Fibroblast of skin of left biceps (primary cell): ENCODE measurements around the gene TMEM176A.

Experiments used
- DNase-seq, 2 experiments: peaks; one replicate each; pipeline ENCODE4 v3.0.0-alpha.2; 2013; ENCODE audit warnings: low read depth in 2 of 2

The TMEM176A gene

DNA sequence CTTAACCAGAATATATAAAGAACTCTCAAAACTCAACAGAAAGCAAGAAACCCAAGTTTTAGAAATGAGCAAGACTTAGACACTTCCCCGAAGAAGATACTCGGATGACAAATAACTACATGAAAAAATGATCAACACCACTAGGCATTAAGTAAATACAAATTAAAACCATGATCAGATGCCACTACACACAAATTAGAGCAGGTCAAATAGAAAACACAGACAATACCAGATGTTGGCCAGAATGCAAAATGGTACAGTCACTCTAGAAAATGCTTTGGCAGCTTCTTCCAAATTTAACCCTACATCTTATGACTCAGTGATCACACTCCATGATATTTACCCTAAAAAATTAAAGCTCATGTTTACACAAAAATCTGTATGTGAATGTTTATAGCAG lies 18.4 kb downstream of the TMEM176A start:
- no peak for DNase-seq

DNA sequence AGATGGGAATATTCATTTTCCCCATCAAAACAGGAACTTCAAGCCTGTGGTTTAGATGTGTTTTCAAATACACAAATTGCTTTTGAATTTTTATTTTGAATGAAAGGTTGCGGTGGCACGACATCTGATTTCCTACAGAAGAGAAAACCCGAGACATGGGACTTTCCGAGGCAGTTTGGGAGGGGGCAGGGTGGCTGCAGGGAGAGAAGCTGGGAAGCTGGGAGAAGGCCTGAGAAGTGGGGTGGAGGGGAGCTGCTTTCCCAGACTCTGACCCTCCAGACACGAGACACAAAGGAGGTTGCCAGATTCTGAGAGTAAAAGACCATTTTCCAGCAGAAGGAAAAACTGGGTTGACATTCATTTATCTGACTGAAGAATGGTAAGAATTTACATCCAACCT lies 19.6 kb downstream of the TMEM176A start:
- DNase-seq = no peak

DNA sequence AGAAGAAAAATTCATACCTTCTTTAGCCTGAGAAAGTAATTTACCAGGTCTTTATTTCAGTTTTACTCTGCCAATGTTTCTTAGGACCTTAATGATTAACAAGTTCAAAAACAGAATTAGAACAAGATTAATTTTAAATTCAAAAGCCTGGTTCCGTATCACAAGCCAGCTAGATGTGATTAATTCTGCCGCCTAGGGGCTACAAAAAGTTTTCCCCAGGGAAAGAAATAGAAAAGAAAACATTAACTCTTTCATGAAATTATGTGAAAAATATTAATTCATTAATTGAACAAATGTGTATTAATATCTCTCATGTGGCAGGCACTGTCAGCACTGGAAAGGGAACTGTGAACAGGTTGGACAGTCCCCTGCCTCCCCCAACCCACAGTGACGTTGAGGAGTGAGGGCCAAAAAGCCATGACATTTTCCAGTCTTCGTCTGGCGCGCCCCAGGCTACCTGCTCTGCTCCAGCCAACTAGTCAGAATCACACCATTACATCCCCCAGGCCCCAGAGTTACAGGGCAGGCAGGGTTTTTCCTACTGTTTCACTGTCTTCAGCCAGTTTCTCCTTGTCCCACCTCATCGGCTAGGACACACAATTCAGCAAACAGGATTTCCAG lies 20.1 kb downstream of the TMEM176A start:
- DNase-seq = no peak

DNA sequence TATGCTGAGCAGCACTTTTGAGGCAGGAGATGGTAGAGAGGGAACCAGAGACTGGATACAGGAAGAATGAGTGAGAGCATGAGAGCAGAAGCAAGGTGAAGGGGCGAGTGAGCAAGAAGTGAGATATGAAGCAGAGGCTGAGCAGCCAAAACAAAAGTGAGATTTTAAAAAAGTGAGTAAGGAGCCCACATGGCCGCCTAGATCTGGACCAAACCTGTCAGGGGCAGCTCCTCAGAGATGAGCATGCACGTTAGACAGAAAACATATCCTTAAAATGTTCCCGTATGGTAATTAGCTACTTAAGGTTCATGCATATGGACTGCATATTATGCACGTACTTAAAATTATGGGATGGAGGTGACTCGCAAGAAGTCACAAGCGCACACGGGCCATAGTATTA lies 22.5 kb downstream of the TMEM176A start:
- no peak for DNase-seq

DNA sequence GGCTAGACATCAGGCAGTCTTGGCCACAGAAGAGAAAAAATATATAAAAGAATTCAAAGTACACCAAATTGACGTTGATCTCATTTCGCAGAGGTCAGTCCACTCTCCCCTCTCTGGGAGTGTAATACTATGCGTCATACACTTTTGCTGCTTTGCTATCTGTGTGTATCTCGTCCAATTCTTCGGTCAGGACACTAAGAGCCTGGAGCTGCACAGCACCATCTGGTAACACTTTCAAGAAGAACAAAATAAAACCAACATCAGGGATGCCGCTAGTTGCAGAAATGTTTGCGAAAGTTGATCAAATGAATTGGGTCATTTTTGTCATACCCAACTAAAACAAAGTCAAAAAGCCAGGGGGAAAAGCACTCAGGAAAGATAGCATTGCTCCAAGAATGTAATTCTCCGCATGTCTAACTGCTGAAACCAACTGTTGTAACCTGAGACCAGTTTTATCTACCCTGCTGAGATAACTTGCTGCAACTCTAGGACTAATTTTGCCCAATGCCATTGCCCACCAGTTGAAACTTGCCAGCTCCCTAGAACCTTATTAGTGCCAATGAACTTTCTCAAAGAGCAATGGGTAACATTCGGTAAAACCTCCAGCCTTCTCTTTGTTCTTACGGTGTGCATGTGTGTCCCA lies 23.0 kb downstream of the TMEM176A start:
- no peak for DNase-seq

DNA sequence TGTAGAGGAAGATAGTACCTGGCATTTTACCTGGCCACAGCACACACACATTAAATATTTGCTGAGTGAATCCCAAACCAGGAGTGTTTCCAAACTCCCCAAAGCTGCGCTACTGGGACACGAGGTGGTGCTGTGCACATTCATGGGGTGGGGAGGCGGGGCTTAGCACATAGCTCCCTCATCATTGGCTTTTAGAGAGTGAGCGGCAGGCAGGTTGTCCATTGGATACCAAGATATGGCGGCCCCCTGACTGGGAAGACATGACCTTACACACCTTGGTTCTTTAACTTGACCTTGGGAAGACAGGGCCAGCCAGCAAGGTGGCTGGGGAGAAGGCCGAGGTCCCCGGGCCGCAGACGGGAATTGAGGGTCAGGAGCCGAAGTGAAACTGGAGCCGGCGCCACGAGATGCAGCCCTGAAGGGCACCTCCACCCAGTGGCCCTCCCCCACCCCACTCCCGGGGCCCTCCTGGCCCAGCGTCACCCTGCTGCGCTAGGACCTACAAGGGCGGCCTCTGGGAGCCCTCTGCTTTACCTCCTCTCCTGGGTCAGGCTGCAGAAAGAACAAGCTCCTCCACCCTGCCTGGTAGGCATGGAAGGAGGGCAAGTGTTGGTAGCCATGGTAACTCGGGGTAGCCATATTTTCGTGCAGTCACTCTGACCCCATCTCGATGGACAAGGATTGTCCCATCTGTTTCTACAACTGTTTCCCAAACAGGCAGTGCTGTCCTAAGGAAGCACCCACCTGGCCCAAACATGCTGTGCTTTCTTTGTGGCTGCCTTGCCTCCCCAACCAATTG lies 24.0 kb downstream of the TMEM176A start:
- DNase-seq = no peak

DNA sequence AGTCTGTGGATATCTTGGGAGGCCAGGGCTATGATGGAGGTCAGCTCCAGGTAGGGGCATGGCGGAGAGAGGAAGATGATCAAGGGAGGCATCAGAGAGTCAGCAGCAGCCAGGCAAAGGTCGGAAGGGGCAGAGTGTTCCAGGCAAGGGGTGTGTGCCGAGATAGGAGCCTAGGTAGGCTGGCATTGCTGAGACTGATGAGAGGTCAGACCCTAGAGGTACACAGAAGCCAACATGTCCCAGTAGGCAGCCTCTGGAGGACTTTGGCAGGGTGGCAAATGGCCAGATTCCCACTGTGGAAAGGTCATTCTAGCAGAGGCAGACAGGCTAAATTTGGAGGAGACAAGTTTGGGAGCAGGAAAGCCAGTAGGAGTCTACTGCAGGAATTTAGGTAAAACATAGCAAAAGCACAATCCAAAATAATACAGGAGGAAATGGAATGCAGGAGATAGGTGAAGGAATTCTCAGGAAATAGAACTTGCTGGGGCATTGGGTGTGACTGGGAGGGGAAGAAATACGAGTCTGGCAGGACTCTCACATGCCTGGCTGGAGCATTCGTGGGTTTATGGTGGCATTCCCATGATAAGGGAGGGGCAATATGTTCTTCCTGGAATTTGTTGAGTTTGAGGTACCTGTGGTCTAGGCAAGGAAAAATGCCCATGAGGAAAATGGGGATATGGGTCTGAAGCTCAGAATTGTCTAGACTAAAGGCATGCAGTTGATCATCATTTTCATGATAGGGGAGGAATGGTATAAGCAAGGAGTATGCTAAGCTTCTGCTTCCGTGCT lies 25.7 kb downstream of the TMEM176A start:
- no peak for DNase-seq

DNA sequence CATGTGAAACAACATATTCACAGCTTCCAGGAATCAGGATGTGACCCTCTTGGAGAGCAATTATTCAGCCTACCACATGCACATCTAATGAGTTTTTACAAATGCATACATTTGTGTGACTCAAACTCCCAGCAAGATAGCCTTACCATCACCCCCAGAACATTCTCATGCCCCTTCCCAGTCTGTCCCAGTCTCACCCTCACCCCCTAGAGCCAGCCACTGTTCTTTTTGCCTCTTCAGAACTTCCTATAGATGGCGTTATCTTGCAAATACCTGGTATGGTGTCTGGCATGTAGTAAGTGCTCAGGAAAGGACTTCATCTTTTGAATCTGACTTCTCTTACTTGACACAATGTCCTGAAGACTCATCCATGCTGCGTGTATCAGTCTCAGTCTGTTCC lies 27.8 kb downstream of the TMEM176A start:
- DNase-seq = no peak

DNA sequence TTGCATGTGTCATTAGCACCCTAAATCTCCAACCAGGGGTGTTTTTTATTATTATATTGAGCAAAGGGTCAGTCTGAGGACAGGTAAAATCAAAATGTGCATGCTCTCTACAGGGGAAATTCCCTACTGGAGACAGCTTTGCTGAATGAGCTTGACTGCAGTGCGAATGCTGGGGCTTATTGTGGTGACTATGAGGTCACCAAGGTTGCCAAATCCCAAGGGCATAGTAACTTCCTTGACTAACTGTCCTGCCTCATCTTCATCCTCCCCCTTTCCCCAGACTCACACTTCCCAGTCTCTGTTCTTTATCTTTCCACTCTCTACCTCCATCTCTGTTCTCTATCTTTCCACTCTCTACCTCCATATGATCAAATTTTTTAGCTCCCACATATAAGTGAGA lies 28.9 kb downstream of the TMEM176A start:
- no peak for DNase-seq

DNA sequence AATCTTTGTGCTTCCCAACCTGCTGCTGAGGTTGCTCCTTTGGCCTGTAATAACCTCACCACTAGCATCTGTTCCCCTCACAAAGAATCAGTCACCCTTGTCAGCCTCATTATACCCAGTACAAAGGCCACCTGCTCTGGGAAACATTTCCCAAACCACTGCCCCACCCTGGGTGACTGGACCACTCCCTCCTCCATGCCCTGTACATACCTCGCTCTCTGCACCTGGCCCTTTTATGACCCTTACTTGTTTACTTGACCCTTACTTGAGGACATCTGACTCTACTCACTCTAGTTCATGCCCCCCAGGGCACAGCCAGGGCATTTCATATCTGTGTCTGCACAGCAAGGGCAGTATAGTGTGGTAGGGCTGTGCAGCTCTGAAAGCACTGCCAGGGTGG lies 30.4 kb downstream of the TMEM176A start:
- no peak for DNase-seq

DNA sequence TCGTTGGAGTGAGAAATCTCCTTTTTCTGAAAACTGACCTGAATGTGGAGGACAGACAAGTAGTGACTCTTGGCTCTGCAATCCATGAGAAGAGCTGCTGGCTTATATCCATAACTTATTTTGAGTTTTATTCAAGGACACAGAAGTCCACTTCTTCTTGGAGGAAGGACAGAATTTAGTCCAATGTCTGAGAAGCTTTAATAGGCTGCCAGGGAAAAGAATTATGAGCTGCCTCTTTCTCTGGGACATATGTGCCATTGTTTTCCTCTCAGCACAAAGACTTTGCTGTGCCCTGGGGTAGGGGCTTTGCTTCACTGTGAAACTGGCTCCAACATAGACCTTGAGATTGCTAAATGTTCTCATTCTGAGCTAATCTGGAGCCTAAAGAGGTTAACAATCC lies 31.3 kb downstream of the TMEM176A start:
- DNase-seq = no peak

DNA sequence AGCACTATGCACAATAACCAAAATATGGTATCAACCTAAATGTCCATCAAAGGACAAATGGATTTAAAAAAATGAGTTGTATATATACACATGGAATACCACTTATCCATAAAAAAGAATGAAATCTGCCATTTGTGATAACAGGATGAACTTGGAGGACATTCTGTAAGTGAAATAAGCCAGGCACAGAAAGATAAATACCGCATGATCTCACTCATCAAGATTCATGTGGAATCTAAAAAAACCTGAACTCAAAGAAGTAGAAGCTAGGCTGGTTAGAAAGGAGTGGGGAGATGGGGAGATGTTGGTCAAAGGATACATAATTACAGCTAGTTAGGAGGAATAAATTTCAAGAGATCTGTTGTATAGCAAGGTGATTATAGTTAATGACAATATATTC lies 34.5 kb downstream of the TMEM176A start:
- no peak for DNase-seq

DNA sequence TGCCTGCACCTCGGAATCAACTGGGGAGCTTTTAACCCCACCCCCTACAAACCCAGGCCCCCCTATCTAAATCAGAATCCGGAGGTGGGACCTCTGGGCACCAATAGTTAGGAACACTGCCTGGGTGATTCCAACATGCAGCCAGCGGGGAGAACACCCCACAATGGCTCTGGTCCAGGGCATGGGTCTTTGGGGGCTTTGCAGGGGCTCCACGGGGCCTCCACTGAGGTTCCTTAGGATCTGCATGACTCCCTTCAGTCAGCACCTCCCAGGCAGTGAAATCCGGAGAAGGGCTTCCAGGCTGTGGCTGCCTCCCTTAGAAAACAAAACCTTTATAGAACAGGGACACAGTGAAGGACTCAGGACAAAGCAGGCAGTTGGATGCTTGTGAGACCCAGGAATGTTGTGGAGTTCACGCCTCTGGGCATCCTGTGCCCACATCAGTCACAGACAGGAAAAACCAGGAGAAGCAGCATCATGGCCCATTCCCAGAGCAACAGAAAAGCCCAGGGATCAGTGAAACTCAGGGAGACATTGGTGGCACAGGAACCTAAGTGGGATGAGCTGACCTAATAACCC lies 35.2 kb downstream of the TMEM176A start:
- DNase-seq = no peak

DNA sequence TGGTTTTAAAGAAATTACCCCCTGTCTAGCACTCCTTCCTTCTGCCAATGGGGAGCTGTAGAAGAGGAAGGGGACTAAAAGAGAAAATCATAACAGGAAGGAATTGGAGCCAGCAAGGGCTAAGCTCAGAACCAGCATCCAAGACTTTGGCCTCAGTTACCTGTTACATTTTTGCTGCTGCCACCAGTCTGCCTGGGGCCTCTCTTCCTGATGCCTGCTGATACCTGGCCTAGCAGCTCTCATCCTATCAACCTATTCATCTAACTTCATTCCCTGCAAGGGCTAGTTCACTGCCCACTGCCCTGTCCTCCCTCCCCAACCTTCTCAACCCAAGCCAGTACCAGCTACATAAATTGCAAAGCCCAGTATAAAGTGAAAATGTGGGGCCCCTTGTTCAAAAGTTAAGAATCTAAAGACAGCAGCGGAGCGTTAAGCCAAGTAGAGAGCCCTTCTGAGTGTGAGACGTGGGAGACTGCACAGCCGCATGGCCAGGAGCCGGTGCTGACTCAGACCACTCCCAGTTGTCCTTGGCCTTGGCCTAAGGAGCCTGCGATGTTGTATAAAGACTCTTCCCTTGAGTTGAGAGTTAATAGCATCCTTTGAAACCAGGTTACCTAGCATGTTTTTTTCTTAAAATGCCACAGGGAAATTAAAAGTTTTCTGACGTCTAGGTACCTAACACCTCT lies 38.5 kb downstream of the TMEM176A start:
- no peak for DNase-seq

DNA sequence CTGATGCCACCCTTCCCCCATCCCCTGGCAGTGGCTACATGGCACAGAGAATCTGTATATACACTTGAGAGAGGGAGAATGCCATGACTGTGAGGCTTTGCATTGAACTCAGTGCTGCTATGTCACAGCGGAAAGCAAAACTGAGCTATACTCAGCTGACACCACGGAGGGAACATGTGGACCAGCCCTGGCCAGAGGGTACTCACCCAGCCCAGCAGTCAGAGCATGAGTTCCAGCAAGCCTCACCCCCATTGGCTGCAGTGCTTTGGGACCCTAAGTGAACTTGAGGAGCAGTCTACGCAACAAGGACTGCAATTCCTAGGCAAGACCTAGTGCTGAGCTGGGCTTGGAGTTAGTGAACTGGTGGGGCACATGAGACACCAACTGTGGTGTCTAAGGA lies 41.4 kb downstream of the TMEM176A start:
- DNase-seq = no peak

DNA sequence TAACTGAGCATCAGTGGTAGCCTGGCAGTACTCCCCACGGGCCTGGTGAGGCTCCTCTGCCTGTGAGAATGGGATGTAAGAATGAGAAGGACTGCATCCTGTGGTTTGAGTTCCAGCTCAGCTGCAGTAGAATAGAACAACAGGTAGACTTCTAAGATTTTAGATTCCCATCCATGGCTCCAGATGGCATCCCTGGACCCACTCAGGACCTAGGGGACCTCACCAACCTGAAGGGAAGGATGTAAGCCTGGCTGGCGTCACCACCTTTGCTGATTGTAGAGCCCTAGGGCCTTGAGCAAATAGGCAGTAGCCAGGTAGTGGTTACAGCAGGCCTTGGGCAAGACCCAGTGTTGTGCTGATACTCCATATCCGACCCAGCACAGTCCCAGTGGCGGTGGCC lies 42.1 kb downstream of the TMEM176A start:
- DNase-seq = no peak

DNA sequence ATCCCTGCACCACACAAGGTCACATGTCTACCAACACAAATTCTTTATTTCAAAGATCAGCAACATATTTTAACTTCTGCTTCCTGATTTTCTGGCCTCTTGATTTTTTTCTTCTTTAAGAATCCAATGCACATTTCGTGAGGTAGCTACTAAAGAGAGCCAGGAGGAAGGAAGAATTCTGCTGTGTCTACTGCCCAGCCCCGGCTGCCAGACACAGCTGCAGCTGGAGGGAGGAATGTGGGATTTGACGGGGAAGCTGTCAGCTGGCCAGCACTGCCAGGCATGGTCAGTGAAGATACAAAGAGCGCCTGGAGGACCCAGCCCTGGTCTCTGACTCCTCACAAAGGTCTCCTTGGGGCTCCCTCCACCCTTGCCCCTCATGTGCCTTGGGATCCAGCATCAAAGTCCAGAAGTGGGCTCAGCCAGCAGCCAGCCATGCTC lies 44.9 kb downstream of the TMEM176A start:
- no peak for DNase-seq

DNA sequence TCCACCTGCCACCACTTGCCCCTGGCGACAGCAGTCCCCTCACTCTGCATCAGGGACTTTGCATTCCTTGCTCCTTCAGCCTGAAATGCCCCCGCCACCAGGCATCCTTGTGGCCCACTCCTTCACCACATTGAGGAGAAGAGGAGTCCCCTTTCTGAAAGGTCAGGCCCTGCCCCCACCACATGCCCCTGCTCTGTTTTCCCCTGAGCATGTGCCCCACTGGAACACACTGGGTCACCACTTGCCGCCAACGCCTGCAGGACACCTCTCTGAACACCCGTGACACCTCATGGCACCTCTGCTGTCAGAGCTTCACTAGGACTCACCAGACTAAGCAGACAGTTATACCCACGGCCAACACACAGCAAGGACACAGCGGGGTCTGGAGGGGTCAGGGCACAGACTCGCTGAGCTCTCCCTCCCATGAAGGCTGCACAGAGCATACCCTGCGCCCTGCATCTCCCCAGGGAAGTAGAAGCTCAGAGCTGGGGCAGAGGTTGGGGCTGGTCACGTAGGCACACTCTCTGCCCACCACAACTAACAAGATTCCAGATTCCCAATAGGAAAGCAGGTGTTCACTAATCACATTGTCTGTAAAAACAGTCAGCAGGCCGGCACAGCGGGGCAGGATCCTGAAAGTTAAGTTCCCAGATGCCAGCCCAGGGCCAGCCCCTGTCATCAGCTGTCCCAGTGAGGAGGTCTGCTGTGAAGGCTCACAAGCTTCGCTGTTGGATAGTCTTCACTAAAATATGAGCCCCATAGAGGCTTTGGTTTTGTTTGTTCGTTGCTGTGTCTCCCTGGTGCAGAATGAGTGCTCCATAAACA lies 45.9 kb downstream of the TMEM176A start:
- DNase-seq = no peak

DNA sequence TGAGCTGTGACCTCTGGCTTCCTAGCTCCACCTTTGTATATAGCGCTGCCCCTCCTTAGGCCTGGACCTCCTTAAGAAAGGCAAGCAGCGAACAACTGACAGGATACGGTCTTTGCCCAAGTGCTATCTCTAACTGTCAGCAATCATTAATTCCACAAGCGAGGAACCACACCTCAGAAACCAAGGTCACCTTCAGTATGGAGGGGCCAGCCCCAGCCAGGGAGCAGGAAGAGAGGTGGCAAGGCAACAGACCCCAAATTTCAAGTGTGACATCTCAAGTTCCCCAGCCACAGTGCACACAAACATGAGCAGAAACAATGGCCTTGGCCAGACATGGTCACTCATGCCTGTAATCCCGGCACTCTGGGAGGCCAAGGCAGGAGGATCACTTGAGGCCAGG lies 47.0 kb downstream of the TMEM176A start:
- DNase-seq = no peak

DNA sequence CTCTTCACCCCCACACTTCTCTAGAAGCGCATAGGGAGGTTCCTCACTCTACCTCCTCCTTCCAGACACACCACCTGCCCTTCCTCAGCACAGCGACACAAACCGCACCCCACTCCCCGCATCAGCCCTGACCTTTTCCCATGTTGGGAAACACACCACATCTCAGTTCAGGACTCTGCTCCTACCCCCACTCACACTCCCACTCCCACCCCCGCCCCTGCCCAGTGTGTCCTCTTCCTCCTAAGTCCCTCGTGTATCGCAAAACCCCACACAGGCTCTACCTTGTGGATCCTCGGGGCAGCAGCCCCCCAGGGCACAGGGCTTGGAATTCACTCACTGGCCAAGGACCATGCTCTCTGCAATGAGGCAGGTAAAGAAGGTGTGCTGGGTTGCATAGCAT lies 47.5 kb downstream of the TMEM176A start:
- no peak for DNase-seq
